K562 (cell line): ENCODE results near the gene CTDSPL. TPM values are rescaled to one million over a fixed set of nuclear protein-coding genes. Genes with fewer than 3 reads are reported as not detected.
A peak's percentile ranks its signal among the peaks of the same experiment; 100 is the strongest.

ENCODE experiments used
- FOXM1 ChIP-seq, 2 experiments: fragments of 450-650 bp in 1 of 2; sonication (generic) in 1 of 2; formaldehyde crosslinking in 1 of 2; IDR thresholded peaks; 2 replicates each; pipeline versions ENCODE4 v1.6.1 to v1.9.0; 2017 to 2022; ENCODE audit warnings: low read depth in 2 of 2, mild to moderate bottlenecking in 2 of 2, missing genetic modification reagents in 1 of 2, moderate library complexity in 1 of 2
- MNT ChIP-seq, 2 experiments: fragments of 450-650 bp; conservative IDR thresholded peaks; 2 replicates each; pipeline ENCODE4 v1.6.1; 2017; ENCODE audit warnings: mild to moderate bottlenecking in 2 of 2, moderate library complexity in 2 of 2
- NR4A1 ChIP-seq, 2 experiments: fragments of 250-450 bp in 1 of 2; fragments of 450-650 bp in 1 of 2; sonication (Bioruptor Pico) in 1 of 2; IDR thresholded peaks; 2 replicates each; pipeline versions ENCODE4 v1.4.0 to v1.6.1; 2016 to 2020; ENCODE audit warnings: mild to moderate bottlenecking in 2 of 2, missing compliant biosample characterization in 1 of 2, missing genetic modification characterization in 1 of 2, moderate library complexity in 1 of 2
- RNF2 ChIP-seq: sonication (generic); IDR thresholded peaks from 2 replicates; pipeline ENCODE4 v1.6.1; 2016
- TBL1XR1 ChIP-seq, 2 experiments: IDR thresholded peaks; 2 replicates each; pipeline ENCODE4 v1.6.1; 2012; ENCODE audit warnings: improper control_type of control experiment in 2 of 2, low read length in 2 of 2, mild to moderate bottlenecking in 1 of 2
- ZBTB12 ChIP-seq: fragments of 250-450 bp; sonication (Bioruptor Pico); IDR thresholded peaks from 2 replicates; pipeline ENCODE4 v1.4.0; 2020
- ZBTB40 ChIP-seq, 2 experiments: fragments of 450-650 bp in 1 of 2; sonication (generic) in 1 of 2; formaldehyde crosslinking in 1 of 2; IDR thresholded peaks; 2 replicates each; pipeline versions ENCODE4 v1.7.1 to v1.9.0; 2016 to 2022; ENCODE audit warnings: inconsistent platforms in 1 of 2, mild to moderate bottlenecking in 1 of 2, missing genetic modification reagents in 1 of 2
- ZC3H8 ChIP-seq: fragments of 450-650 bp; IDR thresholded peaks from 2 replicates; pipeline ENCODE4 v1.6.1; 2017
- ZNF609 ChIP-seq: sonication (generic); formaldehyde crosslinking; IDR thresholded peaks from 2 replicates; pipeline ENCODE4 v1.8.1; 2023; ENCODE audit warnings: missing genetic modification reagents, mild to moderate bottlenecking, borderline replicate concordance
- polyA plus RNA-seq, 8 experiments: library from polyadenylated mRNA; depleted of rRNA in 4 of 8; stranded (reverse) in 5 of 8; unstranded in 3 of 8; fragments of >200 nt; fragmentation: Nextera tagmentation in 2 of 8; fragmentation: Illumina TruSeq in 1 of 8; extraction: Ambion mirVana in 2 of 8; extraction: Trizol in 1 of 8; gene quantifications; 2 replicates each; pipeline versions ENCODE4 v1.2.1 to v1.2.3, GENCODE V29; 2011 to 2014; ENCODE audit warnings: inconsistent platforms in 1 of 8, missing spikeins in 1 of 8
- total RNA-seq, 7 experiments: library from RNA; depleted of rRNA in 6 of 7; stranded (reverse); fragments of >200 nt in 6 of 7; fragmentation: Illumina TruSeq in 2 of 7; extraction: Trizol in 2 of 7; gene quantifications; 2 replicates each; pipeline versions ENCODE4 v1.2.1 to v1.2.3, GENCODE V29; 2011 to 2021; ENCODE audit warnings: low replicate concordance in 1 of 7

The CTDSPL gene
- total and polyA plus RNA-seq, 9 of the 15 experiments (the other 6 are each of a cell fraction or from before 2014, with no cell fraction given), result 5.1 to 19.3 (median 11.3) TPM

GRCh38 chr3:37987751-37988179 lies 126.1 kb downstream of the CTDSPL start (continued):
- no peak for TF ChIP-seq ZBTB40 (IDR thresholded peaks at IDR 0.05)
- no peak for TF ChIP-seq ZBTB40 (CRISPR knock-in tag; IDR thresholded peaks at IDR 0.05)
- TF ChIP-seq ZBTB12 (CRISPR knock-in tag), result peak; percentile 5; the same call in 1 of the 2 replicates
- no peak for TF ChIP-seq FOXM1 (IDR thresholded peaks at IDR 0.05; ENCODE audit: low read depth)
- no peak for TF ChIP-seq FOXM1 (CRISPR knock-in tag; IDR thresholded peaks at IDR 0.05; ENCODE audit: low read depth)
- TF ChIP-seq NR4A1 (CRISPR knock-in tag; IDR thresholded peaks at IDR 0.05), result no peak
- TF ChIP-seq NR4A1 (tag; IDR thresholded peaks at IDR 0.05), result no peak
- no peak for TF ChIP-seq ZC3H8
- TF ChIP-seq RNF2, result no peak
- TF ChIP-seq TBL1XR1 (IDR thresholded peaks at IDR 0.05; ENCODE audit: low read length in 2 of 2), result no peak
- TF ChIP-seq MNT (conservative IDR thresholded peaks at IDR 0.05), result no peak
- no peak for TF ChIP-seq ZNF609 (CRISPR knock-in tag)
